GM18861 (cell line): Measurements from ENCODE around the gene MRPL37.

Experiments used
- ATAC-seq: cut with Tn5 transposase; IDR thresholded peaks from one replicate; pipeline ENCODE4 v1.9.1; 2021; ENCODE audit not compliant: unreplicated experiment

The MRPL37 gene

GRCh38 chr1:54238353-54239034 lies 38.5 kb downstream of the MRPL37 start:
- no peak for ATAC-seq

GRCh38 chr1:54239035-54239383 lies 39.0 kb downstream of the MRPL37 start:
- no peak for ATAC-seq

- ATAC-seq, result no peak
Observed at GRCh38 chr1:54239631-54240031, 39.7 kb downstream of the MRPL37 start.

GRCh38 chr1:54240741-54241335 lies 40.9 kb downstream of the MRPL37 start:
- ATAC-seq, result no peak

DNA sequence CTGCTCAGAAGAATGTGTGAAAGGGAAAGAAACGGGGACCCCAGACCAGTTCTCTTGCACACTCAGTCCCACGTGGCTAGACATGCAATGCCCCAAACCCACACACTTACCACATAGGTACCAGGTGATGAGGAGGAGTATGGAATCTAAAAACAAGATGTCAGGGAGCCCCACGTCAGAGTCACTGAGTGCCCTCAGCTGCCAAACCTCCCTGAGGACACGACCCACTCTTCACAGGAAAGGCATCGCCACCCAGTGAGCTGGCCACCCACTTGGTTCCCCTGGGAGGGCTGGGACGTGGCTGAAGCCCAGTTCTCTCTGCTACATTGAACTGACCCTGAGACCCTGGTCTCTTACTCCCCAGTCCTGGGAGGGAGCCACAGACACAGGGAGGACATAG lies 41.4 kb downstream of the MRPL37 start:
- ATAC-seq, result no peak

DNA sequence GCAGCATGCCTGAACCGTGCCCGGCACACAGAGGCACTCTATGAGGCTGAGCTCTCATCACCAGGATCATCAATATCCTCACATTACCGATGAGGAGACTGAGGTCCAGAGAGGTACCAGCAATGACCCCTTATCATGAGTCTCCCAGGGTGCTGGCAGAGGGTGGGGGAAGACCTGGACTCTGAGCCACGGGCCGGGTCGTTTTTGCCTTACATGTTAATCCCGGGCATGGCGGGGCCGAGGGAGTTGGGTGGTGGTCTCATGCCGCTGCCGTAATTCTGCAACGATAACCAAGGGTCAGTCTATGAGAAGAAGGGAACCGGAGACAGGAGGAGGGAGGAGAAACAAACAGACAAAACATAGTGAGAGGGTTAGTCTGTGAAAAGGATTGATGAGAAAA lies 43.1 kb downstream of the MRPL37 start:
- no peak for ATAC-seq

DNA sequence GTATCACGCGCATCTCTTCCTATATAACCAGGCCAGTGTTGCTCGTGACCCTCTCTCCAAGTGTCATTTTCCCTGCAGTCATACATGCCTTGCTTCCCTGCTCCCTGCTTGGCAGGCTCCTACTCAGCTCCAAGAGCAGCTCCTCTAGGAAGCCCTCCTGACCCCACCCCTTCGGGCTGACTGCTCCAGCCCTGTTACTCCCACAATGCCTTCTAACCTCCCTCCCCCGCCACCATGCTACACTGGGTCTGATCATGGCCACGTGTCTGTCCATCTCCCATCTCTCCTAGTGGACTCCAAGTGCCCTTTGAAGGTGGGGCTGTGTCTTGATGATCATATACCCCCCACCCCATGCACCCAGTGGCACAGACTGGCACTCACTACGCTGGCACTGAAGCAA lies 44.7 kb downstream of the MRPL37 start:
- ATAC-seq, result no peak

- ATAC-seq, result no peak
Observed at GRCh38 chr1:54245501-54245900, 45.5 kb downstream of the MRPL37 start.

DNA sequence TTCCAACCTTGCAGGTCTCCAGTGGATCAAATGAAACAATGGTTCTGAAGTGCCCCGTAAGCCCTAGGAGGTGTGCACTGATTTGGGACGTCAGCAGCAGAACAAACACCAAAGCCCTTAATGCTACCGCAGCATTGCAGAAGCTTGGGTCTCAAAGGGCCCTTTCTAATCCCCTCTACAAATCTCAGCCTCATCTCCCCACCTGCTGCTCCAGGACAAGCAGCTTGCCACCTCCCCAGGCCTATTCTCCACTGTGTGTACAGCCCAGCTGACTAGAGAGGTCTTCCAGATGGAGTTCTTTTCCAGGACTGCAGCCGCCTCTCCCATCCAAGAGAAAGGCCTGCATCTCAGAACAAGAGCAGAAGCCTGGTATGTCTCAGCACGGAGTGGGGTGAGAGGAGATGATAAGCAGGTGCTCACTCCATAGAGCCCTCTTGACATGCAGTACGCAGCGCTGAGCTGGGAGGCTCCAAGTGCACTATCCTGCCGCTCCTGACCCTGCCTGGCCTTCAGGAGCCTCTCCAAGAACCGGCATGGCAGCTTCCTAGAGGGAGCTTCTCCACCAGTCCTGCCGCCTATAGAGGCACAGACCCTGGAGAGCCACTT lies 46.3 kb downstream of the MRPL37 start:
- ATAC-seq, result no peak

GRCh38 chr1:54247863-54248515 lies 48.0 kb downstream of the MRPL37 start:
- no peak for ATAC-seq

DNA sequence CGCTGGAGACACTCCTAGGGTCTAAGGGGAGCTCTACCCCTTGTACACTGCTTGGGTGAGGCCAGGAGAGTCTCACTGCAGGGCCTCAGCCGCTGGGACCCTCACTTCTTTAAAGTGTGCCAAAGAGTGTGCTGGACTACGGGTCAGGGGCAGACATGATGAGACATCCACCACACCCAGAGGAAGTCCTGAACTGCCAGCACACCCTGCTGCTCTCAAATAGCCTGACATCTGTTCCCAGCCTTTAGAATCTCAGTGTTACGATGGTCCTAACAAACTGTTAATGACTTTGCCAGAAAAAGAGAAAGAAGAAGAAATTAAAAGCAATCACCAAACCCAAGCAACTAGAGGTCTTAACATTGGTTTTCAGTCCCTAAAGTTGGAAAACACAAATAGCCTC lies 49.0 kb downstream of the MRPL37 start:
- no peak for ATAC-seq

- no peak for ATAC-seq
Observed at GRCh38 chr1:54249819-54250435, 50.0 kb downstream of the MRPL37 start.

DNA sequence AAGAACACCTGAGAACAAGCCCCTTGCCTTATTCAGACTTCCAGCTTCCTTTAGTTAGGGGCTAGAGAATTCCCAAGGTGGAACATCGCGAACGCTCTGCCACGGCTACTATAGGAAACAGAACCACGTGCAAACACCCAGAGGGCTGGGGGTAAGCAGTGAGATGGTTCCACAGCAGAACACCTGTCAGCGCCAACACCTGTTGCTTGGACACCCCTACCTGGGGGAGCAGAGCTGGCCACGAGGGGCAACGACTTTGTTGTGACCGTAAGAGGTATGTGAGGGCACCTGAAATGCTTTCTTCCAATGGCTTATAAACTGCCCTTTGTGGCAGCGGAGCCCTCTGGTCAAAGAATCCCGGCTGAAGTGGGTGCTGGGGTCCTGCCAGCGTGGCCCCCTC lies 50.7 kb downstream of the MRPL37 start:
- no peak for ATAC-seq

GRCh38 chr1:54252371-54252936 lies 52.5 kb downstream of the MRPL37 start:
- no peak for ATAC-seq

GRCh38 chr1:54253480-54253879 lies 53.5 kb downstream of the MRPL37 start:
- no peak for ATAC-seq

GRCh38 chr1:54254055-54254454 lies 54.1 kb downstream of the MRPL37 start:
- no peak for ATAC-seq

DNA sequence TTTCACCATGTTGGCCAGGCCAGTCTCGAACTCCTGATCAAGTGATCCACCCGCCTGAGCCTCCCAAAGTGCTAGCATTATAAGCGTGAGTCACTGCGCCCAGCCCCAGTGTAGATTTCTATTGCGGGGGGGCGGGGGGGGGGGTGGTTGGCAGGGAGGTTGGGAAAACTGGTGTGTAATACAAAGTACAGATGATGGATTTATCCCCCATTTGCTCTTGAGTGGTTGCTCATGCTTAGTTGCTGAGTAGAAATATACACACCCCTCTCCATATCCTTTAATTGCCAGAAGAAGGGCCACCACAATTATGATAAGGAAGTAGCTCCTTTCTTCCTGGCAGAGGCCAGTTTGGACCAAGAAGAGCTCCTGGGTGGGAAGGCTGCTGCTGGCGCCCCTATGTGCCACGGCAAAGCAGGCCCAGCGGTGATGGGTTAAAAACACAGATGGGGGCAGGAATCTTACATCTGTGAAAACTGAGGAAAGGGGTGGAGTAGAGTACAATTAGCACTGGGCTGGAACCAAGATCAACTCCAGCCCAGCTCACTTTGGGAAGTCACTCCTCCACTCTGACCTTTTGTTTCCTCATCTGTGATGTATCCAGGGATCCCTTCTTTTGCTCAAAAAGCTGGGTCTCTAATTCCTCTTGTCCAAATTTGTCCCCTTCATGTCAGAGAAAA lies 55.2 kb downstream of the MRPL37 start:
- ATAC-seq, result no peak

- no peak for ATAC-seq
Observed at GRCh38 chr1:54256522-54257345, 56.8 kb downstream of the MRPL37 start.

- ATAC-seq, result no peak
Observed at GRCh38 chr1:54257346-54257620, 57.3 kb downstream of the MRPL37 start.

DNA sequence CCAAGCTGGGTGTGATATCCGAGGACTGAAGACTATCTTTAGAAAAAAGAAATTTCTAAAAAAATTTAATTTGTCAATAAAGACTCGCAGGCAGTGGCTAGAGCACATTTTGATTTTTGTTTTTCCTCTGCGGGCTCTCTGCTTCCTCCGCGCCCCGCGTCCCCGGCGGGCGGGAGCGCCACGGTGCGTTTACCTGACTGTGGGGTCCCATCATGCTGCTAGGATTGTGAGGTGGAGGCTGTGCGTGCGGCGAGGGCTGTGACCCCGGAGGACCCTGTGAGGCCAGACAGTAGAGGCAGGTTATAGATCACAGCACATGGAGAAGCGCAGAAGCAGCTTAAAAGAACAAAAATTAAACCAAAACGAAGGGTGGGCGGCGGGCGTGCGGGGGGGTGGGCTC lies 57.9 kb downstream of the MRPL37 start:
- ATAC-seq, result no peak
